Endothelial cell of umbilical vein (primary cell): ENCODE data around the gene CHCHD3. TPM values are rescaled to one million over a fixed set of nuclear protein-coding genes. Genes with fewer than 3 reads are reported as not detected.

ENCODE experiments used
- BruUV-seq: library from RNA; stranded (reverse); fragments of 400-500 nt; replicated peaks from 2 replicates; lab custom pipeline; 2021; lab: Mats Ljungman, UMichigan
- CTCF ChIA-PET: fragments of 300-600, 350-600 bp; sonication (Branson Sonifier 250); formaldehyde crosslinking; loops from one replicate; lab custom pipeline; 2021; ENCODE audit warnings: antibody characterized with exemption, inconsistent platforms; lab: Charles Lee
- POLR2A ChIA-PET: fragments of 300-600, 350-600 bp; sonication (Branson Sonifier 250); formaldehyde crosslinking; loops from one replicate; lab custom pipeline; 2021; ENCODE audit warnings: antibody characterized with exemption, inconsistent platforms; lab: Charles Lee
- DNase-seq: peaks from one replicate; pipeline ENCODE4 v3.0.0-alpha.2; 2011; ENCODE audit warnings: low read depth, low spot score
- FAIRE-seq: peaks from 2 replicates; lab custom pipeline; 2011; peaks lifted over from hg19 to GRCh38; lab: Jason Lieb, UNC
- H2AFZ ChIP-seq: 2 replicates; pipeline ENCODE4 v1.6.0; 2012; ENCODE audit warnings: low read depth, low read length, control low read depth, inconsistent platforms
- H3K27ac ChIP-seq: 2 replicates; pipeline ENCODE4 v1.5.1; 2011; ENCODE audit warnings: low read depth, mild to moderate bottlenecking, control low read depth, low read length, moderate library complexity; ENCODE audit not compliant: insufficient read depth
- H3K27me3 ChIP-seq, 2 experiments: 2 replicates each; pipeline versions ENCODE4 v1.6.0 to v1.6.1; 2011; ENCODE audit warnings: low read length in 2 of 2, mixed read lengths in 1 of 2; ENCODE audit not compliant: control insufficient read depth in 2 of 2, insufficient read depth in 2 of 2
- H3K36me3 ChIP-seq, 2 experiments: 2 replicates in 1 of 2; 3 replicates in 1 of 2; pipeline ENCODE4 v1.5.1; 2011; ENCODE audit warnings: low read length in 2 of 2, mild to moderate bottlenecking in 1 of 2, moderate library complexity in 1 of 2; ENCODE audit not compliant: control insufficient read depth in 2 of 2, insufficient read depth in 2 of 2; ENCODE audit errors: extremely low read depth in 1 of 2
- H3K4me1 ChIP-seq: 3 replicates; pipeline ENCODE4 v1.5.1; 2011; ENCODE audit warnings: mild to moderate bottlenecking, low read length; ENCODE audit not compliant: control insufficient read depth, insufficient read depth; ENCODE audit errors: extremely low read depth
- H3K4me2 ChIP-seq: 2 replicates; pipeline ENCODE4 v1.6.1; 2011; ENCODE audit warnings: low read length, control low read depth, mixed read lengths; ENCODE audit not compliant: insufficient read depth
- H3K4me3 ChIP-seq, 3 experiments: fragments of 200-600 bp in 1 of 3; sonication (generic), shearing (Covaris generic) in 1 of 3; replicated peaks in 1 of 3; 2 replicates each; pipeline ENCODE4 v1.5.1; 2011 to 2016; ENCODE audit warnings: control low read depth in 3 of 3, low read length in 3 of 3, mild to moderate bottlenecking in 2 of 3, inconsistent platforms in 1 of 3, low read depth in 1 of 3, moderate library complexity in 1 of 3; ENCODE audit not compliant: insufficient read depth in 1 of 3
- H3K79me2 ChIP-seq: 2 replicates; pipeline ENCODE4 v1.6.0; 2012; ENCODE audit warnings: low read length, inconsistent platforms; ENCODE audit not compliant: control insufficient read depth, insufficient read depth
- H3K9ac ChIP-seq: replicated peaks from 2 replicates; pipeline ENCODE3; 2011; ENCODE audit warnings: low read length, control low read depth; ENCODE audit not compliant: insufficient read depth; ENCODE audit errors: extremely low read depth
- H3K9me1 ChIP-seq: replicated peaks from 3 replicates; pipeline ENCODE4 v1.6.0; 2011; ENCODE audit warnings: mild to moderate bottlenecking, low read length; ENCODE audit not compliant: control insufficient read depth, insufficient read depth; ENCODE audit errors: extremely low read depth
- H3K9me3 ChIP-seq: replicated peaks from 2 replicates; pipeline ENCODE4 v1.5.1; 2012; ENCODE audit warnings: low read length, inconsistent platforms; ENCODE audit not compliant: control insufficient read depth, insufficient read depth
- H4K20me1 ChIP-seq: replicated peaks from 2 replicates; pipeline ENCODE3; 2011; ENCODE audit warnings: mild to moderate bottlenecking, low read length; ENCODE audit not compliant: control insufficient read depth, insufficient read depth; ENCODE audit errors: extremely low read depth
- EZH2 ChIP-seq: IDR thresholded peaks from 2 replicates; pipeline ENCODE4 v1.6.1; 2012; ENCODE audit warnings: borderline replicate concordance, low read depth, mild to moderate bottlenecking, moderate library complexity, low read length, inconsistent platforms; ENCODE audit not compliant: severe bottlenecking
- FOS ChIP-seq: IDR thresholded peaks from 2 replicates; pipeline ENCODE4 v1.6.1; 2011; ENCODE audit warnings: mild to moderate bottlenecking, low read length, moderate library complexity, borderline replicate concordance; ENCODE audit not compliant: insufficient read depth
- GATA2 ChIP-seq: IDR thresholded peaks from 2 replicates; pipeline ENCODE4 v1.7.0; 2011; ENCODE audit warnings: low read depth, mild to moderate bottlenecking, moderate library complexity, mixed read lengths, low read length; ENCODE audit not compliant: insufficient read length, insufficient read depth
- JUN ChIP-seq: IDR thresholded peaks from 2 replicates; pipeline ENCODE4 v1.6.1; 2011; ENCODE audit warnings: borderline replicate concordance, low read depth; ENCODE audit not compliant: insufficient read length, insufficient read depth
- MAX ChIP-seq: IDR thresholded peaks from 2 replicates; pipeline ENCODE4 v1.6.1; 2011; ENCODE audit not compliant: insufficient read depth, insufficient read length
- MYC ChIP-seq: IDR thresholded peaks from one replicate; pipeline ENCODE4 v1.6.1; 2011; ENCODE audit warnings: mild to moderate bottlenecking, low read depth, low read length
- POLR2A ChIP-seq: IDR thresholded peaks from 2 replicates; pipeline ENCODE4 v1.6.1; 2012; ENCODE audit warnings: low read depth, mild to moderate bottlenecking, control low read depth, low read length
- POLR2AphosphoS5 ChIP-seq: IDR thresholded peaks from 2 replicates; pipeline ENCODE4 v1.6.1; 2012; ENCODE audit warnings: low read depth, mild to moderate bottlenecking, control low read depth, low read length, moderate library complexity; ENCODE audit not compliant: insufficient read depth
- dilution Hi-C: fragments of 300-500 bp; cut with MboI; formaldehyde crosslinking; loops from one replicate; pipeline ENCODE4 v1.15.0; 2019; ENCODE audit warnings: low sequenced_read_pairs; ENCODE audit not compliant: extremely low pct_ligation_motif_present
- intact Hi-C: fragments of 100-400 bp; cut with micrococcal nuclease; formaldehyde crosslinking; loops from one replicate; pipeline ENCODE4 v1.10.0; 2022
- polyA plus RNA-seq, 4 experiments: library from polyadenylated mRNA; depleted of rRNA in 3 of 4; stranded (reverse) in 3 of 4; unstranded in 1 of 4; fragments of >200 nt; gene quantifications; 2 replicates each; pipeline versions ENCODE4 v1.2.1 to v1.2.3, GENCODE V29; 2011 to 2012; ENCODE audit warnings: missing spikeins in 1 of 4
- total RNA-seq: library from RNA; stranded (reverse); gene quantifications from 2 replicates; pipeline ENCODE4 v1.2.3, GENCODE V29; 2021
- TF ChIP-seq, protein P1 (sequence below), 2 donors: IDR thresholded peaks; 1 replicate in 1 of 2; 2 replicates in 1 of 2; pipeline ENCODE4 v1.5.1; 2011; ENCODE audit warnings: low read length in 2 of 2, mild to moderate bottlenecking in 2 of 2, moderate library complexity in 2 of 2, control low read depth in 1 of 2, inconsistent platforms in 1 of 2, low read depth in 1 of 2; ENCODE audit not compliant: insufficient read depth in 1 of 2; ENCODE audit errors: extremely low read depth in 1 of 2

Gene CHCHD3
- total and polyA plus RNA-seq, 2 donors (not counting 3 experiments of a cell fraction or from before 2014, with no cell fraction given): 22.0 to 63.7 TPM

DNA sequence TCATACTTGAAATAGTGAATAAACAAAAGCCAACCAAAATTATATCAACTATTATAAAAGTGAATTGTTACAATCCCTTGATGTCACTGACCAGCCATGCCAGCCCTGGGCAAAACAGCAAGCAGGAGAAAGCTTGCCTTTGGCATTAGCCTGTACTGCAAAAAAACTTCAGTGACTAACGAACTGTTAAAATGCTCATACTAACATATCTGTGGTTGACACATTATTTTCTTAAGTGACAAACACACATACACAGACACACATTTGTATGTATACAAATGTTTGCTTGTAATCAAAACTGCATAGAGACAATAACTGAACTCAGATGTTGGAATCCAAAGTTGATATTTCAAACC, 29.5 kb downstream of the CHCHD3 start:
- Histone ChIP-seq H3K4me1 (no peaks in the 10 kb centered on the region), H3K9ac (no peak overlapping the region), H3K79me2 (peaks cover 63% of the 10 kb centered on the region), H3K27ac (no peak overlapping the region), H4K20me1 (peaks cover 3% of the 10 kb centered on the region), H3K27me3 (no peaks in the 10 kb centered on the region), H3K36me3 (no peaks in the 10 kb centered on the region), H3K4me2 (no peak overlapping the region), H3K9me1 (no peaks in the 10 kb centered on the region), H3K9me3 (no peaks in the 10 kb centered on the region), H2AFZ (no peak overlapping the region), H3K4me3 (no peak overlapping the region)
- DNase-seq: no peak
- dilution Hi-C loops (no loop called here), intact Hi-C loops (no loop called here)
- ChIA-PET CTCF (interaction anchor here (0.9 to 1.4 kb wide), 2 partner anchors 16 to 20 kb away, joined by 3 read pairs; no protein-coding TSS in a partner anchor), POLR2A (no interaction called here)
- FAIRE-seq: no peak
- BruUV-seq: no TSS peak
- TF ChIP-seq, protein P1, sequence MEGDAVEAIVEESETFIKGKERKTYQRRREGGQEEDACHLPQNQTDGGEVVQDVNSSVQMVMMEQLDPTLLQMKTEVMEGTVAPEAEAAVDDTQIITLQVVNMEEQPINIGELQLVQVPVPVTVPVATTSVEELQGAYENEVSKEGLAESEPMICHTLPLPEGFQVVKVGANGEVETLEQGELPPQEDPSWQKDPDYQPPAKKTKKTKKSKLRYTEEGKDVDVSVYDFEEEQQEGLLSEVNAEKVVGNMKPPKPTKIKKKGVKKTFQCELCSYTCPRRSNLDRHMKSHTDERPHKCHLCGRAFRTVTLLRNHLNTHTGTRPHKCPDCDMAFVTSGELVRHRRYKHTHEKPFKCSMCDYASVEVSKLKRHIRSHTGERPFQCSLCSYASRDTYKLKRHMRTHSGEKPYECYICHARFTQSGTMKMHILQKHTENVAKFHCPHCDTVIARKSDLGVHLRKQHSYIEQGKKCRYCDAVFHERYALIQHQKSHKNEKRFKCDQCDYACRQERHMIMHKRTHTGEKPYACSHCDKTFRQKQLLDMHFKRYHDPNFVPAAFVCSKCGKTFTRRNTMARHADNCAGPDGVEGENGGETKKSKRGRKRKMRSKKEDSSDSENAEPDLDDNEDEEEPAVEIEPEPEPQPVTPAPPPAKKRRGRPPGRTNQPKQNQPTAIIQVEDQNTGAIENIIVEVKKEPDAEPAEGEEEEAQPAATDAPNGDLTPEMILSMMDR (IDR thresholded peaks at IDR 0.05; ENCODE audit: extremely low read depth in 1 of 2, insufficient read depth in 1 of 2, low read depth in 1 of 2, low read length in 2 of 2): no peak
- no peak for TF ChIP-seq POLR2AphosphoS5
- TF ChIP-seq GATA2: no peak
- no peak for TF ChIP-seq JUN
- no peak for TF ChIP-seq MYC
- no peak for TF ChIP-seq EZH2
- TF ChIP-seq FOS: no peak
- TF ChIP-seq MAX: no peak
- TF ChIP-seq POLR2A: no peak
